ENCODE measurements around the gene CSMD2. TPM values are rescaled to one million over a fixed set of nuclear protein-coding genes. Genes with fewer than 3 reads are reported as not detected.

CSMD2 gene
- total RNA-seq, 5 donors from 2014 or later (not counting 1 experiment from before 2014, with no cell fraction given) = 0.03 TPM; not detected in 4

- H3K36me3 Mint-ChIP-seq = no peaks in the 10 kb centered on the region
- H3K9me3 Mint-ChIP-seq = peaks cover 0 to 5% (median 0%) of the 10 kb centered on the region in 3 donors
- no peaks in the 10 kb centered on the region for H3K36me3 ChIP-seq (ENCODE audit: control insufficient read depth in 2 of 2, extremely low read depth in 1 of 2, insufficient read depth in 1 of 2, low read length in 1 of 2)
- H3K27ac ChIP-seq (ENCODE audit: low read length) = no peak overlapping the region
- WGBS (ENCODE audit: insufficient coverage) = 70% methylated on average over 4 of the region's 7 CpGs
- H3K4me1 Mint-ChIP-seq = no peaks in the 10 kb centered on the region
- no peaks in the 10 kb centered on the region for H3K4me1 ChIP-seq (ENCODE audit: control insufficient read depth in 1 of 2, extremely low read depth in 1 of 2, insufficient read depth in 2 of 2, low read length in 2 of 2)
- peaks cover 22 to 26% of the 10 kb centered on the region in 2 donors for H3K27me3 Mint-ChIP-seq
- DNase-seq = no peak
- H3K9me3 ChIP-seq = no peaks in the 10 kb centered on the region
- no peak overlapping the region for H3K4me3 Mint-ChIP-seq
- H3K27ac Mint-ChIP-seq = no peak overlapping the region
- H3K27me3 ChIP-seq (replicated peaks in 1 of 2; ENCODE audit: control insufficient read depth in 2 of 2, extremely low read depth in 1 of 2, insufficient read depth in 2 of 2, low read length in 1 of 2) = peaks cover 0 to 18% of the 10 kb centered on the region in 2 experiments
- CTCF ChIA-PET = no interaction called here
- no peak overlapping the region for H3K4me3 ChIP-seq (ENCODE audit: control insufficient read depth in 1 of 2, extremely low read depth in 1 of 2, low read length in 1 of 2)
- ATAC-seq (replicated peaks in 1 of 4) = no peak
- POLR2A ChIA-PET = no interaction called here
These were observed 382.3 kb downstream of the CSMD2 start for GRCh38 chr1:33782776-33783175.

- ChIA-PET CTCF (no interaction called here), POLR2A (no interaction called here)
- no CpG with 5 or more reads among the region's 2 CpGs for WGBS (ENCODE audit: insufficient coverage)
- H3K4me1 ChIP-seq (ENCODE audit: control insufficient read depth in 1 of 2, extremely low read depth in 1 of 2, insufficient read depth in 2 of 2, low read length in 2 of 2) = no peaks in the 10 kb centered on the region
- no peak overlapping the region for H3K4me3 ChIP-seq (ENCODE audit: control insufficient read depth in 1 of 2, extremely low read depth in 1 of 2, low read length in 1 of 2)
- no peak for ATAC-seq (replicated peaks in 1 of 4)
- no peaks in the 10 kb centered on the region for H3K4me1 Mint-ChIP-seq
- no peak overlapping the region for H3K27ac Mint-ChIP-seq
- H3K4me3 Mint-ChIP-seq = no peak overlapping the region
- H3K27ac ChIP-seq (ENCODE audit: low read length) = no peak overlapping the region
- no peak for DNase-seq
- H3K36me3 Mint-ChIP-seq = no peaks in the 10 kb centered on the region
- peaks cover 20 to 26% of the 10 kb centered on the region in 2 donors for H3K27me3 Mint-ChIP-seq
- peaks cover 0 to 10% of the 10 kb centered on the region in 2 experiments for H3K27me3 ChIP-seq (replicated peaks in 1 of 2; ENCODE audit: control insufficient read depth in 2 of 2, extremely low read depth in 1 of 2, insufficient read depth in 2 of 2, low read length in 1 of 2)
- H3K9me3 ChIP-seq = no peaks in the 10 kb centered on the region
- H3K9me3 Mint-ChIP-seq = peaks cover 0 to 5% (median 0%) of the 10 kb centered on the region in 3 donors
- H3K36me3 ChIP-seq (ENCODE audit: control insufficient read depth in 2 of 2, extremely low read depth in 1 of 2, insufficient read depth in 1 of 2, low read length in 1 of 2) = no peaks in the 10 kb centered on the region
These were observed 383.4 kb downstream of the CSMD2 start for GRCh38 chr1:33781652-33782051.

GRCh38 chr1:33777337-33777736, 387.7 kb downstream of the CSMD2 start:
- POLR2A ChIA-PET = no interaction called here
- Histone ChIP-seq H3K9me3 (no peaks in the 10 kb centered on the region), H3K4me1 (ENCODE audit: control insufficient read depth in 1 of 2, extremely low read depth in 1 of 2, insufficient read depth in 2 of 2, low read length in 2 of 2) (no peaks in the 10 kb centered on the region), H3K27me3 (replicated peaks in 1 of 2; ENCODE audit: control insufficient read depth in 2 of 2, extremely low read depth in 1 of 2, insufficient read depth in 2 of 2, low read length in 1 of 2) (peaks cover 0 to 22% of the 10 kb centered on the region in 2 experiments), H3K27ac (ENCODE audit: low read length) (no peak overlapping the region), H3K36me3 (ENCODE audit: control insufficient read depth in 2 of 2, extremely low read depth in 1 of 2, insufficient read depth in 1 of 2, low read length in 1 of 2) (no peaks in the 10 kb centered on the region), H3K4me3 (ENCODE audit: control insufficient read depth in 1 of 2, extremely low read depth in 1 of 2, low read length in 1 of 2) (no peak overlapping the region)
- ATAC-seq (replicated peaks in 1 of 4) (no peak), DNase-seq (no peak)
- Mint-ChIP-seq H3K9me3 (no peaks in the 10 kb centered on the region), H3K36me3 (no peaks in the 10 kb centered on the region), H3K27me3 (peaks cover 22 to 26% of the 10 kb centered on the region in 2 donors), H3K4me3 (no peak overlapping the region), H3K27ac (no peak overlapping the region), H3K4me1 (no peaks in the 10 kb centered on the region)
- WGBS (ENCODE audit: insufficient coverage) = 74% methylated on average over 4 of the region's 4 CpGs
- CTCF ChIA-PET = no interaction called here

DNA sequence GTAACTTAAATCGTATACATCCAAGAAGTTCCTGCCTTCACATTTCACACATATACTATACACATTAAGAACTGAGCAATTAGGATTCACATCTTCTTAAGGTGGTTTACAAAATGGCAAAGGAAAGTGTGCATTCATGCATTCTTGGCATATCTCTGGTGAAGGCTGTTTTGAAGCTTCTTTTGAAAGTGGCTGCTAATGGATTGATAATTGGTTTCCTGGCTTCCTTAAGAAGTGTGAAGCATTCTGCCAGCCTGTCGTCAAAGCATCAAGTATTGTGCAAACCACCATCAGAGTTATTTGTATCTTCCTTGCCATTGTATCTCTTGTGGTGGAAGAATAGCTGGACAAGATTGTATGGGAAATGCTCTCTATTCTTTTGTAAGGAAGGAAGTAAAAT, 396.2 kb downstream of the CSMD2 start:
- no peaks in the 10 kb centered on the region for H3K4me1 Mint-ChIP-seq
- WGBS (ENCODE audit: insufficient coverage) = no CpG with 5 or more reads among the region's 2 CpGs

GRCh38 chr1:33768106-33768505, 396.9 kb downstream of the CSMD2 start:
- no peaks in the 10 kb centered on the region for H3K4me1 ChIP-seq (ENCODE audit: control insufficient read depth in 1 of 2, extremely low read depth in 1 of 2, insufficient read depth in 2 of 2, low read length in 2 of 2)
- DNase-seq = no peak
- H3K27ac ChIP-seq (ENCODE audit: low read length) = no peak overlapping the region
- Mint-ChIP-seq H3K36me3 (no peaks in the 10 kb centered on the region), H3K4me1 (no peaks in the 10 kb centered on the region), H3K9me3 (no peaks in the 10 kb centered on the region), H3K4me3 (no peak overlapping the region), H3K27me3 (peaks cover 13 to 18% of the 10 kb centered on the region in 2 donors), H3K27ac (no peak overlapping the region)
- no peak overlapping the region for H3K4me3 ChIP-seq (ENCODE audit: control insufficient read depth in 1 of 2, extremely low read depth in 1 of 2, low read length in 1 of 2)
- POLR2A ChIA-PET = no interaction called here
- CTCF ChIA-PET = no interaction called here
- no peak for ATAC-seq (replicated peaks in 1 of 4)
- no peaks in the 10 kb centered on the region for H3K9me3 ChIP-seq
- no CpG with 5 or more reads among the region's 2 CpGs for WGBS (ENCODE audit: insufficient coverage)
- no peaks in the 10 kb centered on the region for H3K36me3 ChIP-seq (ENCODE audit: control insufficient read depth in 2 of 2, extremely low read depth in 1 of 2, insufficient read depth in 1 of 2, low read length in 1 of 2)
- H3K27me3 ChIP-seq (replicated peaks in 1 of 2; ENCODE audit: control insufficient read depth in 2 of 2, extremely low read depth in 1 of 2, insufficient read depth in 2 of 2, low read length in 1 of 2) = peaks cover 0 to 23% of the 10 kb centered on the region in 2 experiments

More for the DNA sequence above, 396.2 kb downstream of the CSMD2 start:
- CTCF ChIA-PET = no interaction called here
- H3K27me3 ChIP-seq (replicated peaks in 1 of 2; ENCODE audit: control insufficient read depth in 2 of 2, extremely low read depth in 1 of 2, insufficient read depth in 2 of 2, low read length in 1 of 2) = peaks cover 0 to 29% of the 10 kb centered on the region in 2 experiments
- no peak overlapping the region for H3K27ac ChIP-seq (ENCODE audit: low read length)
- Mint-ChIP-seq H3K4me3 (no peak overlapping the region), H3K27me3 (peaks cover 17 to 23% of the 10 kb centered on the region in 2 donors), H3K36me3 (no peaks in the 10 kb centered on the region), H3K9me3 (no peaks in the 10 kb centered on the region), H3K27ac (no peak overlapping the region)
- H3K4me3 ChIP-seq (ENCODE audit: control insufficient read depth in 1 of 2, extremely low read depth in 1 of 2, low read length in 1 of 2) = no peak overlapping the region
- DNase-seq = no peak
- ATAC-seq (replicated peaks in 1 of 4) = no peak
- no peaks in the 10 kb centered on the region for H3K4me1 ChIP-seq (ENCODE audit: control insufficient read depth in 1 of 2, extremely low read depth in 1 of 2, insufficient read depth in 2 of 2, low read length in 2 of 2)
- POLR2A ChIA-PET = no interaction called here
- no peaks in the 10 kb centered on the region for H3K9me3 ChIP-seq
- no peaks in the 10 kb centered on the region for H3K36me3 ChIP-seq (ENCODE audit: control insufficient read depth in 2 of 2, extremely low read depth in 1 of 2, insufficient read depth in 1 of 2, low read length in 1 of 2)

DNA sequence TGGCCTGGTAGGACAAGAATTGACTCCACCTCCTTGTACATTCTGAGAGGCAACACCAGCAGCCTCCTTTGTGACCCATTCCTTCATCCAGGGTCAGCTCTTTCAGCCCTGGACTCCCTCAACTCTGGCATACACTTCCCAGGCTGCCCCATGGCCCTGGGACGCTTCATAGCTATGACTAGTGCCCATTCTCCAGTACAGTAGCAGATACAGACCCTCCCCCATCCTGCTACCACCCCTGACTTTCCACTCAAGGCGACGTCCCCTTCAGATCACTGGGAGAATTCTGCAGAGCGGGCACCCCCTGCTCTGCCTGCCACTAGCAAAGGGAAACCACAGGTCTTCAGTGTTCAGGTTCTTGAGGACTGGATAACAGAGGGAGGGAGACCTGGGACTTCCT, 400.9 kb downstream of the CSMD2 start:
- WGBS (ENCODE audit: insufficient coverage) = 87% methylated on average over 3 of the region's 4 CpGs
- no peaks in the 10 kb centered on the region for H3K36me3 ChIP-seq (ENCODE audit: control insufficient read depth in 2 of 2, extremely low read depth in 1 of 2, insufficient read depth in 1 of 2, low read length in 1 of 2)
- no peaks in the 10 kb centered on the region for H3K36me3 Mint-ChIP-seq
- no peak for DNase-seq
- no peak overlapping the region for H3K27ac ChIP-seq (ENCODE audit: low read length)
- ChIA-PET POLR2A (no interaction called here), CTCF (no interaction called here)
- H3K27ac Mint-ChIP-seq = no peak overlapping the region
- H3K4me3 Mint-ChIP-seq = no peak overlapping the region
- ATAC-seq (replicated peaks in 1 of 4) = no peak
- H3K4me1 Mint-ChIP-seq = no peaks in the 10 kb centered on the region
- peaks cover 0 to 11% of the 10 kb centered on the region in 2 experiments for H3K27me3 ChIP-seq (replicated peaks in 1 of 2; ENCODE audit: control insufficient read depth in 2 of 2, extremely low read depth in 1 of 2, insufficient read depth in 2 of 2, low read length in 1 of 2)
- H3K9me3 ChIP-seq = no peaks in the 10 kb centered on the region
- H3K4me1 ChIP-seq (ENCODE audit: control insufficient read depth in 1 of 2, extremely low read depth in 1 of 2, insufficient read depth in 2 of 2, low read length in 2 of 2) = no peaks in the 10 kb centered on the region
- peaks cover 2 to 8% of the 10 kb centered on the region in 2 donors for H3K27me3 Mint-ChIP-seq
- H3K4me3 ChIP-seq (ENCODE audit: control insufficient read depth in 1 of 2, extremely low read depth in 1 of 2, low read length in 1 of 2) = no peak overlapping the region
- H3K9me3 Mint-ChIP-seq = no peaks in the 10 kb centered on the region

DNA sequence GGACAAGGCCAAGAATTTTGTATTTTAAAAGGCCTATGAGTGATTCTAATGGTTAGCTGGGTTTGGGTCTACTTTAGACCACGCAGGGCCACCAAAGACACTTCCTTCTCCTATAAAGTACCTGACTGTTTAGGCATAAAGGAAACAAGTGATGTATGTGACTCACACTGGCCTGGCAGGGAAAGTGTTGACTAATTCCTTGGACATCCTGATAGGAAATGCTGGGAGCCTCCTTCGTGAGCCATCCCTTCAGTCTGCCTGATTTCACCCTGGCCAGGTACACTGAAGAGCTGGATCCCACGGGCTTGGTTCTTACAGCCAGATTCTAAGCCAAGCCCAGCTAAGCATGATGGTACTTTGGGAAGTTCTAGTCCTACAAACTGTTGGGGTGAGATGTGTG, 401.6 kb downstream of the CSMD2 start:
- H3K9me3 ChIP-seq = no peaks in the 10 kb centered on the region
- Mint-ChIP-seq H3K4me3 (no peak overlapping the region), H3K9me3 (no peaks in the 10 kb centered on the region), H3K27ac (no peak overlapping the region), H3K36me3 (no peaks in the 10 kb centered on the region), H3K27me3 (peaks cover 2 to 10% of the 10 kb centered on the region in 2 donors), H3K4me1 (no peaks in the 10 kb centered on the region)
- no peak overlapping the region for H3K27ac ChIP-seq (ENCODE audit: low read length)
- DNase-seq (no peak), ATAC-seq (replicated peaks in 1 of 4) (no peak)
- H3K4me1 ChIP-seq (ENCODE audit: control insufficient read depth in 1 of 2, extremely low read depth in 1 of 2, insufficient read depth in 2 of 2, low read length in 2 of 2) = no peaks in the 10 kb centered on the region
- POLR2A ChIA-PET = no interaction called here
- no peak overlapping the region for H3K4me3 ChIP-seq (ENCODE audit: control insufficient read depth in 1 of 2, extremely low read depth in 1 of 2, low read length in 1 of 2)
- CTCF ChIA-PET = no interaction called here
- 50% methylated on average over 1 of the region's 3 CpGs for WGBS (ENCODE audit: insufficient coverage)
- no peaks in the 10 kb centered on the region for H3K36me3 ChIP-seq (ENCODE audit: control insufficient read depth in 2 of 2, extremely low read depth in 1 of 2, insufficient read depth in 1 of 2, low read length in 1 of 2)
- H3K27me3 ChIP-seq (replicated peaks in 1 of 2; ENCODE audit: control insufficient read depth in 2 of 2, extremely low read depth in 1 of 2, insufficient read depth in 2 of 2, low read length in 1 of 2) = peaks cover 0 to 11% of the 10 kb centered on the region in 2 experiments
